ENCODE measurements around the gene TRIM25.

Gene TRIM25

DNA sequence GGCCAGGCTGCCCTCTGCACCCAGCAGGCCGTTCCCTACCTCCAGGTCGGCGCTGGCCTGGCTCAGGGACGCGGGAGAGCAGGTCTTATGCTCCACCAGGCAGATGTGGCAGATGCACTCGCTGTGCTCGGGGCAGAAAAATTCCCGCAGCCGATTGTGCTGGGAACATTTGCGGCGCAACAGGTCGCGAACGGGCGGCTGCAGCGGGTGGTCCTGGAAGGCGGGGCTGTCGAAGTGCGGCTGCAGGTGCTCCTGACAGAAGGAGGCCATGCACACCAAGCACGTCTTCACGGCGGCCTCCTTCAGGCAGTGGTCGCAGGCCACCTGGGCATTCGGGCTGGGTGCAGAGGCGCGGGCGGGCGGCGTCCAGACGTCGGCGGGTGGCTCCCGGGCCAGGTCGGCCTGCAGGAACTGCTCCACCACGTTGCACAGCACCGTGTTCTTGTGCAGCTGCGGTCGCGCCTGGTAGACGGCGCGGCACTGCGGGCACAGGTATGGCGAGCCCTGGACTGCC is 439 bp downstream of the TRIM25 start:
- Histone ChIP-seq H3K4me3 (peak overlapping the region; percentile 94), H3K27ac (peak overlapping the region; percentile 83 to 90)
- TF ChIP-seq, protein P1, sequence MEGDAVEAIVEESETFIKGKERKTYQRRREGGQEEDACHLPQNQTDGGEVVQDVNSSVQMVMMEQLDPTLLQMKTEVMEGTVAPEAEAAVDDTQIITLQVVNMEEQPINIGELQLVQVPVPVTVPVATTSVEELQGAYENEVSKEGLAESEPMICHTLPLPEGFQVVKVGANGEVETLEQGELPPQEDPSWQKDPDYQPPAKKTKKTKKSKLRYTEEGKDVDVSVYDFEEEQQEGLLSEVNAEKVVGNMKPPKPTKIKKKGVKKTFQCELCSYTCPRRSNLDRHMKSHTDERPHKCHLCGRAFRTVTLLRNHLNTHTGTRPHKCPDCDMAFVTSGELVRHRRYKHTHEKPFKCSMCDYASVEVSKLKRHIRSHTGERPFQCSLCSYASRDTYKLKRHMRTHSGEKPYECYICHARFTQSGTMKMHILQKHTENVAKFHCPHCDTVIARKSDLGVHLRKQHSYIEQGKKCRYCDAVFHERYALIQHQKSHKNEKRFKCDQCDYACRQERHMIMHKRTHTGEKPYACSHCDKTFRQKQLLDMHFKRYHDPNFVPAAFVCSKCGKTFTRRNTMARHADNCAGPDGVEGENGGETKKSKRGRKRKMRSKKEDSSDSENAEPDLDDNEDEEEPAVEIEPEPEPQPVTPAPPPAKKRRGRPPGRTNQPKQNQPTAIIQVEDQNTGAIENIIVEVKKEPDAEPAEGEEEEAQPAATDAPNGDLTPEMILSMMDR (IDR thresholded peaks at IDR 0.05) = no peak
- no peak for DNase-seq (ENCODE audit: low spot score)

DNA sequence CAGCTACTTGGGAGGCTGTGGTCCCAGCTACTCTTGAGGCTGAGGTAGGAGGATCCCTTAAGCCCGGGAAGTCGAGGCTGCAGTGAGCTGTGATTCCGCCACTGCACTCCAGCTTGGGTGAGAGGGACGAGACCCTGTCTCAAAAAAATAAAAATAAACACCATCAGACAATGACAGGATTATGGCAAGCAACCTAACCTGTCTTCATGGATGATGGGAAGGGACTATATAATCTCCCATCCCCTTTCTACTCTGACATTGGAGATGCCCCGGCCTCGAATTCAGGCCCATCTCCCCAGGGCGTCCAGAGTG is 893 bp downstream of the TRIM25 start:
- no peak for DNase-seq (ENCODE audit: low spot score)
- H3K4me3 ChIP-seq = peak overlapping the region; percentile 94
- H3K27ac ChIP-seq = peak overlapping the region; percentile 83 to 90
- TF ChIP-seq, protein P1 (IDR thresholded peaks at IDR 0.05) = no peak

DNA sequence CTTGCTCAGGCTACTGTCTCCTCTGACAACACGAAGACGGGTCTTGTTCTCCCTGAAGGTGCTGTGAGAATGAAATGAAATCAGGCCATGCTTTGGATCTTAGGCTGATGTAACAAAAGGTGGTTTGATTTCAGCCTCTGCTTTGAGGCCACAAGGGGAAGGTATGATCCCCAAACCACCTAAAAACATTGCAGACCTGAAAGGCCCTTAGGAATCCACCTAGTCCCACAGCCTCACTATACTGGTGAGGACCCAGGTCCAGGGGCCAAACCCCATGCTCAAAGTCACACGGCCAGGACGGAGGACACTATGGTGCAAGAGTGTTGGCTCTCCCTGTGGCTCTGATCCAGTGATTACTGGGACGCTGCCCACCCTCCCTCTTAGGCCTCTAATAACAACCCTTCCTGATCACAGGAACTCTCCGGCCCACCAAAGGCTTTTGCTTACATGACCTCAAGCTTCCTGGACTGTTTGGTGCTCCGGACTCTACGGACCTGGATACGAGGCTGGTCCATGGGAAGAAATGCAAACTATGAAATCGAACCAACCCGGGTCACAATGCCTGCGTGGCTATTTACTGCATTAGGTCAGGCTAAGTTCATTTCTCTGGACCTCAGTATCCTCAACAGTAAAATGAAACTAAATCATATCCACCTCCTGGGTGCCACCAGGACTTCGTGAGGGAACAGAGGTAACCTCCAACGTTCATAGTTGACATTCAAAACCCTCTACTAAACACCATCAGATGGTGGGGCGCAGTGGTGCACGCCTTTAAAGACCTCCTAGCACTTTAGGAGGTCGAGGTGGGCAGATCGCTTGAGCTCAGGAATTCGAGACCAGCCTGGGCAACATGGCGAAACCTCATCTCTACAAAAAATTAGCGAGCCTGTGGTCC is 1.5 kb downstream of the TRIM25 start:
- no peak for DNase-seq (ENCODE audit: low spot score)
- Histone ChIP-seq H3K27ac (peak overlapping the region; percentile 83 to 90), H3K4me3 (peak overlapping the region; percentile 94)
- TF ChIP-seq, protein P1 (IDR thresholded peaks at IDR 0.05) = no peak

DNA sequence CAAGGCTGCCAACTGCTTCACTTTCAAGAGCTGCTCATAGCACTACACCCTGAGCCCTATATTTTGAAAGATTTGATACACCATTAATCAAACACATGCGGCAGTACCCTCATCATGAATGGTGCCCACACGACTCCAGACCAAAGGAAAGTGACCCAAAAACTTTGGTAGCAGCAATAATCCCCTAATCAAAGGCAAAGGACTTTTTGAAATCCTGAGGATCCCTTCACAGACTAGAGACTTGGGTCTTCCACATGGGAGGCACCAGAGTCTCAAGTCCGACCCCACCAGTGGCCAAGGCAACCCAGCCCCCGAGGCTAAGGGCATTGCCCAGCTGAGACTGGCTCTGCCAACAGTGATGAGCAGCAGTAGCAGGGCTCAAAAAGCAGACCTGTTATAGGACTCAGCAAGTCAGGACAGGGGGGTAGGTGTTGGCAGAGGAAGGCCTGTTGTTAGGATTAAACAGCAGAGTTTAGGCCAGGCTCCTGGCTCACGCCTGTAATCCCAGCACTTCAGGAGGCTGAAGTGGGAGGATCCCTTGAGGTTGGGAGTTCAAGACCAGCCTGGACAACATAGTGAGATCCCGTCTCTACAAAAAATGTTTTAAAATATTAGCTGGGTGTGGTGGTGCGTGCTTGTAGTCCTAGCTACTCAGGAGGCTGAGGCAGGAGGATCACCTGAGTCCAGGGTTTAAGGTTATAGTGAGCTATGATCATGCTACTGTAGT is 3.2 kb downstream of the TRIM25 start:
- peak overlapping the region; percentile 18 for H3K4me3 ChIP-seq
- TF ChIP-seq, protein P1 (IDR thresholded peaks at IDR 0.05) = no peak
- peak overlapping the region; percentile 25 to 38 for H3K27ac ChIP-seq
- DNase-seq (ENCODE audit: low spot score) = no peak

DNA sequence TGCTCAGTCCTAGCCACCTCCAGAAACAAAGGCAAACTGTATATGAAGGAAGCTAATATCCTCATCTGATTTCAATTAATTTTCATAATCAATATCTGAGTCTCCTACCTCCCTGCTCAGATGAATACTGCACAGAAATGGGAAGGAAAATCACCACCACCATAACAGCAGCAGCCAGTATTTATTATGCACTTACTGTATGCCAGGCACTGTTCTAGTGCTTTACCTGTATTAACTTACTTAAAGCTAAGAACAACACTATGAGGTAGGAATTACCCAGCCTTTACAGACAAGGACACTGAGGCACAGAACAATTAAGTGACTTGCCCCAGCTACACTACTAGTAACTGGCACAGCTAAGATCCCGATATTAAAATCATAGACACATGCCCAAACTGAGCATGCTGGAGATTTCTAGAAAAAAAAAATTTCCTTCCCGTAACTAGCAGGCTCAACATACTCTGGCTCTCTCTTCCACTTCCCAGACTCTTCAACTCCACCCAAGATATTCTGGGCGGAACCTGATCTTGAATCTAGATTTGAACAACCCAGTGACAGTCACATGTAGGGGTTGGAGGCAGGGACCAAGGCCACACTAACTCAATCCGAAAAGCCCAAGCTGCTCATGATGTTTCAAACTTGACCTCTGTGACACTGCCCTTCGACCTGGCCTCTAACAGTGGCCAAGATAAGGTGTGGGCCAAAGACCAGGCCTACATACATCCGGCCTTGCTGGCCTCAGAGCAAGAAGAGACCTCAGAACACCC is 3.9 kb downstream of the TRIM25 start:
- TF ChIP-seq, protein P1 (IDR thresholded peaks at IDR 0.05) = no peak
- DNase-seq (ENCODE audit: low spot score) = no peak
- Histone ChIP-seq H3K27ac (peak overlapping the region; percentile 25 to 38), H3K4me3 (peak overlapping the region; percentile 15)

DNA sequence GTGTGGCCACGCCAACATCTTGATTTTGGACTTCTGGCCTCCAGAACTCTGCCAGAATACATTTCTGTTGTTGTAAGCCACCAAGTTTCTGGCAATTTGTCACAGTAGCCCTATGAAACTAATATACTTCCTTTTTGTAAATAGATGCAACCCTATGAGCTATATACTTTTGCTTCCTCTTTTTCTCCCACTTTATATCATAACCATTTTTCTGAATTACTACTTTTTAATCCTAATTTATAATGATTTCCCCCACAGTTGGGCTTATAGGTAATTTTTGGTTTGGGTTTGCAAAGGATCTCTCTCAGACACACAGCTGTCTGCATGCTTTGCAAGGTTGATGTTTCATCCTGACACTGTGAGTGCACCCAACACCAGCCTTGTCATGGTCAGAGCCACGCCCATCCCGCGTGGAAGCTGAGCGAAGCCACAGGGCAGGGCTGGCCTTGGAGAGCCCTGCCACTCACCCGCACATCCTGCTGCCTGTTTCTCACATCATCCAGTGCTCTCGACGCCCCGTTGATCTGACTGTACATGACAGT is 5.8 kb downstream of the TRIM25 start:
- no peak overlapping the region for H3K4me3 ChIP-seq
- peak overlapping the region in 1 of 2 donors; percentile 59 for H3K27ac ChIP-seq
- no peak for DNase-seq (ENCODE audit: low spot score)
- TF ChIP-seq, protein P1 (IDR thresholded peaks at IDR 0.05) = no peak
